ENCODE results near the gene C10orf120. TPM values are rescaled to one million over a fixed set of nuclear protein-coding genes. Genes with fewer than 3 reads are reported as not detected.

C10orf120 gene
- total RNA-seq, 1 donor from 2014 or later: not detected

- H3K4me3 Mint-ChIP-seq: no peak overlapping the region
- H3K27ac Mint-ChIP-seq: no peak overlapping the region
- H3K27me3 Mint-ChIP-seq: peaks cover 8% of the 10 kb centered on the region
- H3K4me1 Mint-ChIP-seq (ENCODE audit: unreplicated experiment): no peaks in the 10 kb centered on the region
- H3K9me3 Mint-ChIP-seq: no peaks in the 10 kb centered on the region
- H3K36me3 Mint-ChIP-seq: no peaks in the 10 kb centered on the region
- no peak for TF ChIP-seq CTCF (conservative IDR thresholded peaks at IDR 0.05)
- no peak for DNase-seq (ENCODE audit: extremely low spot score, unreplicated experiment)
Measured at GRCh38 chr10:122706467-122706866, 6.8 kb upstream of the C10orf120 start.

- Mint-ChIP-seq H3K4me1 (ENCODE audit: unreplicated experiment) (no peaks in the 10 kb centered on the region), H3K4me3 (no peak overlapping the region), H3K27me3 (no peaks in the 10 kb centered on the region), H3K9me3 (no peaks in the 10 kb centered on the region), H3K36me3 (no peaks in the 10 kb centered on the region), H3K27ac (no peak overlapping the region)
- peak; percentile 91 for TF ChIP-seq CTCF (conservative IDR thresholded peaks at IDR 0.05)
- no peak for DNase-seq (ENCODE audit: extremely low spot score, unreplicated experiment)
Measured at GRCh38 chr10:122703483-122704448, 4.1 kb upstream of the C10orf120 start.

- Mint-ChIP-seq H3K27me3 (no peaks in the 10 kb centered on the region), H3K4me3 (no peak overlapping the region), H3K4me1 (ENCODE audit: unreplicated experiment) (no peaks in the 10 kb centered on the region), H3K36me3 (no peaks in the 10 kb centered on the region), H3K27ac (no peak overlapping the region), H3K9me3 (no peaks in the 10 kb centered on the region)
- no peak for DNase-seq (ENCODE audit: extremely low spot score, unreplicated experiment)
- no peak for TF ChIP-seq CTCF (conservative IDR thresholded peaks at IDR 0.05)
Measured at GRCh38 chr10:122702275-122702674, 2.6 kb upstream of the C10orf120 start.

- DNase-seq (ENCODE audit: extremely low spot score, unreplicated experiment): no peak
- no peak for TF ChIP-seq CTCF (conservative IDR thresholded peaks at IDR 0.05)
- Mint-ChIP-seq H3K4me3 (no peak overlapping the region), H3K9me3 (no peaks in the 10 kb centered on the region), H3K36me3 (no peaks in the 10 kb centered on the region), H3K4me1 (ENCODE audit: unreplicated experiment) (no peaks in the 10 kb centered on the region), H3K27me3 (no peaks in the 10 kb centered on the region), H3K27ac (no peak overlapping the region)
Measured at GRCh38 chr10:122701652-122702051, 2.0 kb upstream of the C10orf120 start.

GRCh38 chr10:122696687-122697086 is 3.0 kb downstream of the C10orf120 start:
- Mint-ChIP-seq H3K36me3 (no peaks in the 10 kb centered on the region), H3K27ac (no peak overlapping the region), H3K27me3 (peaks cover 14% of the 10 kb centered on the region), H3K4me3 (no peak overlapping the region), H3K4me1 (ENCODE audit: unreplicated experiment) (no peaks in the 10 kb centered on the region), H3K9me3 (no peaks in the 10 kb centered on the region)
- TF ChIP-seq CTCF (conservative IDR thresholded peaks at IDR 0.05): no peak
- no peak for DNase-seq (ENCODE audit: extremely low spot score, unreplicated experiment)
